ENCODE measurements around the gene MSANTD1.

The MSANTD1 gene

GRCh38 chr4:3217771-3218170, 31.2 kb upstream of the MSANTD1 start:
- DNase-seq = no peak

- DNase-seq = no peak
Observed at GRCh38 chr4:3218824-3219760, 29.9 kb upstream of the MSANTD1 start.

- no peak for DNase-seq
Observed at GRCh38 chr4:3219761-3220475, 29.0 kb upstream of the MSANTD1 start.

GRCh38 chr4:3220476-3221183, 28.3 kb upstream of the MSANTD1 start:
- no peak for DNase-seq

GRCh38 chr4:3221184-3221494, 27.8 kb upstream of the MSANTD1 start:
- no peak for DNase-seq

- DNase-seq = no peak
Observed at GRCh38 chr4:3221996-3222395, 27.0 kb upstream of the MSANTD1 start.

- no peak for DNase-seq
Observed at GRCh38 chr4:3223346-3223745, 25.6 kb upstream of the MSANTD1 start.

GRCh38 chr4:3223956-3224748, 24.8 kb upstream of the MSANTD1 start:
- DNase-seq = no peak

- no peak for DNase-seq
Observed at GRCh38 chr4:3225071-3225850, 23.7 kb upstream of the MSANTD1 start.

- no peak for DNase-seq
Observed at GRCh38 chr4:3225936-3226335, 23.0 kb upstream of the MSANTD1 start.

- DNase-seq = no peak
Observed at GRCh38 chr4:3226467-3226866, 22.5 kb upstream of the MSANTD1 start.

GRCh38 chr4:3226944-3227343, 22.0 kb upstream of the MSANTD1 start:
- DNase-seq = no peak

GRCh38 chr4:3227878-3228675, 20.9 kb upstream of the MSANTD1 start:
- DNase-seq = no peak

GRCh38 chr4:3228881-3229280, 20.1 kb upstream of the MSANTD1 start:
- DNase-seq = no peak

GRCh38 chr4:3229328-3229727, 19.6 kb upstream of the MSANTD1 start:
- no peak for DNase-seq

GRCh38 chr4:3229964-3230363, 19.0 kb upstream of the MSANTD1 start:
- DNase-seq = no peak

GRCh38 chr4:3231471-3231870, 17.5 kb upstream of the MSANTD1 start:
- no peak for DNase-seq

- no peak for DNase-seq
Observed at GRCh38 chr4:3232001-3232400, 17.0 kb upstream of the MSANTD1 start.

- DNase-seq = no peak
Observed at GRCh38 chr4:3232871-3233271, 16.1 kb upstream of the MSANTD1 start.

GRCh38 chr4:3233391-3234071, 15.4 kb upstream of the MSANTD1 start:
- no peak for DNase-seq
